Esophagus (tissue), 2 donors: ENCODE results near the gene PIEZO1. TPM values are rescaled to one million over a fixed set of nuclear protein-coding genes. Genes with fewer than 3 reads are reported as not detected.
"Not testable (repeated sequence)": the region's sequence is repeated elsewhere in the genome, so short reads cannot be mapped to it uniquely, and the experiment has no call there.

Experiments used
- H3K27ac ChIP-seq, 2 donors: one replicate each; pipeline ENCODE4 v1.5.1; 2013; ENCODE audit warnings: low read depth in 2 of 2, mild to moderate bottlenecking in 2 of 2, inconsistent platforms in 1 of 2, low read length in 1 of 2, moderate library complexity in 1 of 2
- H3K27me3 ChIP-seq, 2 donors: one replicate each; pipeline ENCODE4 v1.6.1; 2013; ENCODE audit warnings: low read length in 2 of 2, control low read depth in 1 of 2, mild to moderate bottlenecking in 1 of 2; ENCODE audit not compliant: insufficient read depth in 2 of 2, control insufficient read depth in 1 of 2
- H3K36me3 ChIP-seq, 2 donors: one replicate each; pipeline ENCODE4 v1.6.1; 2013; ENCODE audit warnings: low read length in 1 of 2; ENCODE audit not compliant: control insufficient read depth in 2 of 2, insufficient read depth in 2 of 2
- H3K4me1 ChIP-seq, 2 donors: one replicate each; pipeline ENCODE4 v1.6.1; 2013; ENCODE audit warnings: low read length in 1 of 2; ENCODE audit not compliant: control insufficient read depth in 2 of 2, insufficient read depth in 2 of 2
- H3K4me3 ChIP-seq, 2 donors: one replicate each; pipeline ENCODE4 v1.5.1; 2013; ENCODE audit warnings: low read length in 2 of 2, mild to moderate bottlenecking in 2 of 2, low read depth in 1 of 2, moderate library complexity in 1 of 2
- H3K9me3 ChIP-seq, 2 donors: one replicate each; pipeline ENCODE4 v1.6.1; 2013; ENCODE audit warnings: mild to moderate bottlenecking in 2 of 2, low read depth in 1 of 2, low read length in 1 of 2, moderate library complexity in 1 of 2; ENCODE audit not compliant: control insufficient read depth in 2 of 2, insufficient read depth in 1 of 2
- WGBS, 2 donors: extraction: QIAGEN DNeasy Blood & Tissue Kit; methylation state at CpG; one replicate each; pipeline ENCODE4 v1.1.7; 2013; 5-methylcytosine and 5-hydroxymethylcytosine counted together
- polyA plus RNA-seq, 2 donors: library from polyadenylated mRNA; stranded (reverse); fragments of 200-250 nt; gene quantifications; one replicate each; pipeline ENCODE4 v1.2.3, GENCODE V29; 2013
- donor health status: healthy with polysubstance abuse.
- donor health status: Bipolar disorder and iron deficiency.

The PIEZO1 gene
- polyA plus RNA-seq, 2 donors: 102 to 172 TPM

GRCh38 chr16:88825146-88825545 lies 40.1 kb upstream of the PIEZO1 start:
- Histone ChIP-seq H3K9me3 (no peaks in the 10 kb centered on the region), H3K36me3 (peaks cover 0 to 34% of the 10 kb centered on the region in 2 donors), H3K4me3 (no peak overlapping the region), H3K27me3 (no peaks in the 10 kb centered on the region), H3K4me1 (peaks cover 3 to 19% of the 10 kb centered on the region in 2 donors), H3K27ac (no peak overlapping the region)
- 89 to 98% methylated on average over 8 to 12 of the region's 12 CpGs for WGBS, 2 donors

GRCh38 chr16:88824256-88825077 lies 39.4 kb upstream of the PIEZO1 start:
- 85 to 89% methylated on average over 33 of the region's 33 CpGs for WGBS, 2 donors
- H3K36me3 ChIP-seq: peaks cover 0 to 32% of the 10 kb centered on the region in 2 donors
- no peaks in the 10 kb centered on the region for H3K9me3 ChIP-seq

GRCh38 chr16:88823646-88824045 lies 38.6 kb upstream of the PIEZO1 start:
- not testable (repeated sequence) for H3K9me3 ChIP-seq, H3K27ac ChIP-seq, H3K4me3 ChIP-seq, H3K27me3 ChIP-seq
- Histone ChIP-seq H3K4me1 (peaks cover 3 to 19% of the 10 kb centered on the region in 2 donors), H3K36me3 (peaks cover 0 to 27% of the 10 kb centered on the region in 2 donors)
- 96 to 97% methylated on average over 19 to 30 of the region's 31 CpGs for WGBS, 2 donors

More at GRCh38 chr16:88824256-88825077, 39.4 kb upstream of the PIEZO1 start:
- Histone ChIP-seq H3K27ac (no peak overlapping the region), H3K27me3 (no peaks in the 10 kb centered on the region), H3K4me1 (peaks cover 3 to 19% of the 10 kb centered on the region in 2 donors), H3K4me3 (no peak overlapping the region)

GRCh38 chr16:88822281-88823040 lies 37.4 kb upstream of the PIEZO1 start:
- Histone ChIP-seq H3K36me3 (peaks cover 0 to 23% of the 10 kb centered on the region in 2 donors), H3K4me3 (no peak overlapping the region), H3K9me3 (no peaks in the 10 kb centered on the region), H3K4me1 (peaks cover 3 to 19% of the 10 kb centered on the region in 2 donors), H3K27ac (no peak overlapping the region), H3K27me3 (no peaks in the 10 kb centered on the region)
- 94 to 96% methylated on average over 24 of the region's 24 CpGs for WGBS, 2 donors

- WGBS, 2 donors: 88 to 93% methylated on average over 19 to 22 of the region's 22 CpGs
- Histone ChIP-seq H3K27ac (no peak overlapping the region), H3K36me3 (peaks cover 0 to 23% of the 10 kb centered on the region in 2 donors), H3K4me3 (no peak overlapping the region), H3K4me1 (peaks cover 0 to 15% of the 10 kb centered on the region in 2 donors), H3K9me3 (no peaks in the 10 kb centered on the region), H3K27me3 (no peaks in the 10 kb centered on the region)
Observed at GRCh38 chr16:88821168-88821850, 36.3 kb upstream of the PIEZO1 start.

- Histone ChIP-seq H3K4me3 (no peak overlapping the region), H3K27me3 (no peaks in the 10 kb centered on the region), H3K4me1 (peaks cover 0 to 10% of the 10 kb centered on the region in 2 donors), H3K9me3 (no peaks in the 10 kb centered on the region), H3K27ac (no peak overlapping the region), H3K36me3 (peaks cover 0 to 23% of the 10 kb centered on the region in 2 donors)
- WGBS, 2 donors: 88 to 89% methylated on average over 18 to 20 of the region's 20 CpGs
Observed at GRCh38 chr16:88820385-88821025, 35.5 kb upstream of the PIEZO1 start.

GRCh38 chr16:88819126-88819525 lies 34.1 kb upstream of the PIEZO1 start:
- H3K27ac ChIP-seq: no peak overlapping the region
- H3K27me3 ChIP-seq: no peaks in the 10 kb centered on the region
- 90% methylated on average over 15 to 16 of the region's 16 CpGs for WGBS, 2 donors
- no peak overlapping the region for H3K4me3 ChIP-seq
- peaks cover 0 to 18% of the 10 kb centered on the region in 2 donors for H3K36me3 ChIP-seq
- peaks cover 0 to 8% of the 10 kb centered on the region in 2 donors for H3K4me1 ChIP-seq
- no peaks in the 10 kb centered on the region for H3K9me3 ChIP-seq

GRCh38 chr16:88818575-88818874 lies 33.5 kb upstream of the PIEZO1 start:
- no peaks in the 10 kb centered on the region for H3K27me3 ChIP-seq
- peaks cover 0 to 18% of the 10 kb centered on the region in 2 donors for H3K36me3 ChIP-seq
- H3K4me3 ChIP-seq: no peak overlapping the region
- no peaks in the 10 kb centered on the region for H3K9me3 ChIP-seq
- peaks cover 0 to 8% of the 10 kb centered on the region in 2 donors for H3K4me1 ChIP-seq
- H3K27ac ChIP-seq: no peak overlapping the region
- 78 to 85% methylated on average over 18 of the region's 18 CpGs for WGBS, 2 donors
